H1 (cell line): ENCODE measurements around the gene CNTROB. TPM values are rescaled to one million over a fixed set of nuclear protein-coding genes. Genes with fewer than 3 reads are reported as not detected.

Experiments used
- CTCF ChIA-PET: fragments of 300-600 bp; sonication (Branson Sonifier 250); formaldehyde crosslinking; loops from one replicate; lab custom pipeline; 2021; ENCODE audit not compliant: partially characterized antibody; lab: Charles Lee
- POLR2A ChIA-PET: fragments of 300-600 bp; sonication (Branson Sonifier 250); formaldehyde crosslinking; loops from one replicate; lab custom pipeline; 2021; ENCODE audit warnings: inconsistent platforms; ENCODE audit not compliant: partially characterized antibody; lab: Charles Lee
- DNase-seq, 2 experiments: peaks; one replicate each; pipeline versions ENCODE4 v3.0.0 to v3.0.0-alpha.2; 2010 to 2022; ENCODE audit warnings: low spot score in 2 of 2, low read depth in 1 of 2, mixed read lengths in 1 of 2
- FAIRE-seq: peaks from 2 replicates; lab custom pipeline; 2011; peaks lifted over from hg19 to GRCh38; lab: Jason Lieb, UNC
- H2AFZ ChIP-seq: 2 replicates; pipeline ENCODE4 v1.8.1; 2012; ENCODE audit warnings: low read length, inconsistent platforms
- H2AK5ac ChIP-seq: 2 replicates; pipeline ENCODE4 v1.6.1; 2013; ENCODE audit warnings: low read depth, low read length
- H2BK120ac ChIP-seq: replicated peaks from 2 replicates; pipeline ENCODE3; 2013; ENCODE audit warnings: low read depth, low read length, inconsistent platforms
- H2BK12ac ChIP-seq: 2 replicates; pipeline ENCODE4 v1.6.1; 2013; ENCODE audit warnings: low read depth, low read length
- H2BK15ac ChIP-seq: 2 replicates; pipeline ENCODE4 v1.6.1; 2013; ENCODE audit warnings: low read length
- H2BK20ac ChIP-seq: 2 replicates; pipeline ENCODE4 v1.6.1; 2013; ENCODE audit warnings: low read length
- H2BK5ac ChIP-seq: 2 replicates; pipeline ENCODE4 v1.6.1; 2013; ENCODE audit warnings: low read depth, low read length
- H3K14ac ChIP-seq: 2 replicates; pipeline ENCODE4 v1.6.1; 2013; ENCODE audit warnings: inconsistent platforms; ENCODE audit not compliant: insufficient read length
- H3K18ac ChIP-seq: 2 replicates; pipeline ENCODE4 v1.6.1; 2013; ENCODE audit warnings: low read length; ENCODE audit errors: extremely low read depth
- H3K23ac ChIP-seq: 2 replicates; pipeline ENCODE4 v1.6.1; 2013; ENCODE audit warnings: inconsistent platforms; ENCODE audit not compliant: insufficient read length
- H3K23me2 ChIP-seq: 2 replicates; pipeline ENCODE4 v1.6.1; 2013; ENCODE audit warnings: low read depth, low read length
- H3K27ac ChIP-seq: 2 replicates; pipeline ENCODE4 v1.6.1; 2011; ENCODE audit warnings: low read depth, low read length, inconsistent platforms
- H3K27me3 ChIP-seq, 4 experiments: replicated peaks in 1 of 4; 1 replicate in 1 of 4; 2 replicates in 3 of 4; pipeline versions ENCODE4 v1.6.1 to v1.8.1; 2011 to 2013; ENCODE audit warnings: low read length in 3 of 4, mild to moderate bottlenecking in 3 of 4, inconsistent platforms in 2 of 4, mixed read lengths in 2 of 4, moderate library complexity in 1 of 4; ENCODE audit not compliant: control insufficient read depth in 3 of 4, insufficient read depth in 3 of 4; ENCODE audit errors: extremely low read depth in 1 of 4
- H3K36me3 ChIP-seq, 4 experiments: 2 replicates each; pipeline versions ENCODE4 v1.6.1 to v1.8.1; 2011 to 2013; ENCODE audit warnings: mild to moderate bottlenecking in 4 of 4, low read length in 3 of 4, moderate library complexity in 2 of 4, control low read depth in 1 of 4, inconsistent platforms in 1 of 4; ENCODE audit not compliant: insufficient read depth in 4 of 4, control insufficient read depth in 2 of 4
- H3K4ac ChIP-seq: replicated peaks from 2 replicates; pipeline ENCODE3; 2013; ENCODE audit warnings: low read length, low read depth, mixed read lengths, inconsistent platforms; ENCODE audit not compliant: insufficient read length
- H3K4me1 ChIP-seq, 4 experiments: replicated peaks in 1 of 4; 1 replicate in 1 of 4; 2 replicates in 3 of 4; pipeline versions ENCODE4 v1.6.1 to v1.8.1; 2011 to 2013; ENCODE audit warnings: low read length in 3 of 4, inconsistent platforms in 2 of 4, mixed read lengths in 1 of 4; ENCODE audit not compliant: insufficient read depth in 4 of 4, control insufficient read depth in 3 of 4
- H3K4me2 ChIP-seq, 2 experiments: 2 replicates each; pipeline versions ENCODE4 v1.6.1 to v1.8.1; 2011 to 2013; ENCODE audit warnings: low read depth in 2 of 2, low read length in 2 of 2, control low read depth in 1 of 2, inconsistent platforms in 1 of 2, mild to moderate bottlenecking in 1 of 2; ENCODE audit not compliant: insufficient read depth in 1 of 2
- H3K4me3 ChIP-seq, 4 experiments: fragments of 200-600, 300-600 bp in 1 of 4; sonication (generic), shearing (Covaris generic), sonication (Bioruptor Twin) in 1 of 4; 2 replicates each; pipeline versions ENCODE4 v1.5.1 to v1.8.1; 2011 to 2016; ENCODE audit warnings: low read length in 4 of 4, low read depth in 3 of 4, control low read depth in 2 of 4, inconsistent platforms in 2 of 4, mild to moderate bottlenecking in 2 of 4, mixed read lengths in 1 of 4, moderate library complexity in 1 of 4; ENCODE audit not compliant: insufficient read depth in 2 of 4; ENCODE audit errors: extremely low read depth in 1 of 4
- H3K56ac ChIP-seq: replicated peaks from 2 replicates; pipeline ENCODE3; 2013; ENCODE audit warnings: low read depth, mild to moderate bottlenecking, mixed read lengths, low read length, inconsistent platforms; ENCODE audit not compliant: insufficient read length
- H3K79me1 ChIP-seq: 2 replicates; pipeline ENCODE4 v1.6.1; 2013; ENCODE audit warnings: low read depth, low read length, control low read depth
- H3K79me2 ChIP-seq, 2 experiments: 2 replicates each; pipeline versions ENCODE4 v1.6.1 to v1.8.1; 2012 to 2013; ENCODE audit warnings: low read length in 2 of 2, mild to moderate bottlenecking in 2 of 2, inconsistent platforms in 1 of 2; ENCODE audit not compliant: insufficient read depth in 2 of 2, control insufficient read depth in 1 of 2
- H3K9ac ChIP-seq, 4 experiments: replicated peaks in 1 of 4; 1 replicate in 1 of 4; 2 replicates in 3 of 4; pipeline versions ENCODE4 v1.6.1 to v1.8.1; 2011 to 2013; ENCODE audit warnings: low read depth in 3 of 4, low read length in 3 of 4, control low read depth in 2 of 4, mild to moderate bottlenecking in 2 of 4, moderate library complexity in 2 of 4, inconsistent platforms in 1 of 4; ENCODE audit errors: extremely low read depth in 1 of 4
- H3K9me3 ChIP-seq, 2 experiments: 2 replicates each; pipeline versions ENCODE4 v1.6.1 to v1.8.1; 2012 to 2013; ENCODE audit warnings: mild to moderate bottlenecking in 2 of 2, moderate library complexity in 2 of 2, control low read depth in 1 of 2, inconsistent platforms in 1 of 2, low read depth in 1 of 2, low read length in 1 of 2, mixed read lengths in 1 of 2; ENCODE audit not compliant: insufficient read depth in 2 of 2
- H4K20me1 ChIP-seq, 2 experiments: replicated peaks in 1 of 2; 2 replicates each; pipeline versions ENCODE3 to v1.8.1; 2011 to 2013; ENCODE audit warnings: inconsistent platforms in 2 of 2, low read length in 2 of 2, mild to moderate bottlenecking in 1 of 2; ENCODE audit not compliant: insufficient read depth in 2 of 2, control insufficient read depth in 1 of 2
- H4K5ac ChIP-seq: 2 replicates; pipeline ENCODE4 v1.6.1; 2013; ENCODE audit warnings: low read length, low read depth, mixed read lengths, inconsistent platforms; ENCODE audit not compliant: insufficient read length
- H4K8ac ChIP-seq: 2 replicates; pipeline ENCODE4 v1.8.0; 2013; ENCODE audit warnings: mild to moderate bottlenecking, moderate library complexity, low read length, inconsistent platforms; ENCODE audit not compliant: insufficient read depth; ENCODE audit errors: extremely low read depth
- H4K91ac ChIP-seq: replicated peaks from 2 replicates; pipeline ENCODE3; 2013; ENCODE audit warnings: low read length, mixed read lengths, inconsistent platforms; ENCODE audit not compliant: insufficient read length
- ASH2L ChIP-seq: fragments of 200-600, 300-600 bp; sonication (generic); IDR thresholded peaks from one replicate; pipeline ENCODE4 v1.7.1; 2017; ENCODE audit warnings: low read length
- CBX5 ChIP-seq: fragments of 300-800, 300-1000 bp; sonication (generic); IDR thresholded peaks from 2 replicates; pipeline ENCODE4 v1.7.1; 2016; ENCODE audit warnings: antibody characterized with exemption, low read length, low read depth
- CEBPB ChIP-seq: IDR thresholded peaks from 2 replicates; pipeline ENCODE4 v1.6.1; 2012; ENCODE audit warnings: low read depth, low read length
- EP300 ChIP-seq, 2 experiments: IDR thresholded peaks; 1 replicate in 1 of 2; 2 replicates in 1 of 2; pipeline ENCODE4 v1.6.1; 2011 to 2012; ENCODE audit warnings: low read depth in 2 of 2, low read length in 2 of 2, mild to moderate bottlenecking in 2 of 2, borderline replicate concordance in 1 of 2, inconsistent platforms in 1 of 2, moderate library complexity in 1 of 2
- EZH2 ChIP-seq: fragments of 200-600 bp; sonication (generic); IDR thresholded peaks from 2 replicates; pipeline ENCODE4 v1.7.1; 2012; ENCODE audit warnings: low read depth, mild to moderate bottlenecking, moderate library complexity, low read length, inconsistent platforms; ENCODE audit not compliant: severe bottlenecking
- GABPA ChIP-seq: IDR thresholded peaks from 2 replicates; pipeline ENCODE4 v1.6.1; 2011; ENCODE audit warnings: mild to moderate bottlenecking, low read length, moderate library complexity, borderline replicate concordance; ENCODE audit not compliant: insufficient read depth
- PHF8 ChIP-seq: fragments of 200-600 bp; sonication (generic); conservative IDR thresholded peaks from 2 replicates; pipeline ENCODE4 v1.7.1; 2012; ENCODE audit warnings: low read depth, mild to moderate bottlenecking, inconsistent platforms, low read length, moderate library complexity
- POLR2A ChIP-seq, 2 experiments: IDR thresholded peaks; 1 replicate in 1 of 2; 2 replicates in 1 of 2; pipeline ENCODE4 v1.6.1; 2011; ENCODE audit warnings: low read depth in 2 of 2, low read length in 2 of 2, mild to moderate bottlenecking in 2 of 2; ENCODE audit errors: control extremely low read depth in 1 of 2
- POLR2AphosphoS5 ChIP-seq: IDR thresholded peaks from 2 replicates; pipeline ENCODE4 v1.6.1; 2011; ENCODE audit warnings: low read depth, low read length
- SIX5 ChIP-seq: IDR thresholded peaks from 2 replicates; pipeline ENCODE4 v1.6.1; 2011; ENCODE audit warnings: mild to moderate bottlenecking, low read depth, low read length
- SP1 ChIP-seq: IDR thresholded peaks from 2 replicates; pipeline ENCODE4 v1.6.1; 2011; ENCODE audit warnings: low read depth, low read length
- SUZ12 ChIP-seq: fragments of 200-600 bp; sonication (generic); IDR thresholded peaks from 2 replicates; pipeline ENCODE4 v1.6.1; 2012; ENCODE audit warnings: mild to moderate bottlenecking, inconsistent platforms, low read length, moderate library complexity, mixed read lengths
- TAF7 ChIP-seq: optimal IDR thresholded peaks from 2 replicates; pipeline ENCODE3; 2011; ENCODE audit warnings: low read depth, mild to moderate bottlenecking, inconsistent platforms, low read length, moderate library complexity, borderline replicate concordance
- YY1 ChIP-seq: IDR thresholded peaks from 2 replicates; pipeline ENCODE4 v1.6.1; 2011; ENCODE audit warnings: low read depth, mild to moderate bottlenecking, low read length
- polyA plus RNA-seq, 7 experiments: library from polyadenylated mRNA; depleted of rRNA in 3 of 7; stranded (reverse) in 5 of 7; unstranded in 2 of 7; fragments of >200 nt in 5 of 7; fragments of 200-250 nt in 2 of 7; gene quantifications; 1 replicate in 5 of 7; 2 replicates in 1 of 7; 4 replicates in 1 of 7; pipeline versions ENCODE4 v1.2.1 to v1.2.3, GENCODE V29; 2011 to 2013; ENCODE audit warnings: missing spikeins in 2 of 7, mixed read lengths in 2 of 7
- total RNA-seq: library from RNA; stranded (reverse); fragmentation: NEBNext Ultra II Directional; extraction: Animal tissue kit (Norgen Biotek cat#: 25700); gene quantifications from 2 replicates; pipeline ENCODE4 v1.2.1, GENCODE V29; 2021
- TF ChIP-seq, protein P1 (sequence below): IDR thresholded peaks from 2 replicates; pipeline ENCODE4 v1.6.1; 2012; ENCODE audit warnings: inconsistent platforms

The CNTROB gene
- total and polyA plus RNA-seq, 2 of the 8 experiments (the other 6 are each of a cell fraction or from before 2014, with no cell fraction given), result 20.5 to 31.9 TPM

DNA sequence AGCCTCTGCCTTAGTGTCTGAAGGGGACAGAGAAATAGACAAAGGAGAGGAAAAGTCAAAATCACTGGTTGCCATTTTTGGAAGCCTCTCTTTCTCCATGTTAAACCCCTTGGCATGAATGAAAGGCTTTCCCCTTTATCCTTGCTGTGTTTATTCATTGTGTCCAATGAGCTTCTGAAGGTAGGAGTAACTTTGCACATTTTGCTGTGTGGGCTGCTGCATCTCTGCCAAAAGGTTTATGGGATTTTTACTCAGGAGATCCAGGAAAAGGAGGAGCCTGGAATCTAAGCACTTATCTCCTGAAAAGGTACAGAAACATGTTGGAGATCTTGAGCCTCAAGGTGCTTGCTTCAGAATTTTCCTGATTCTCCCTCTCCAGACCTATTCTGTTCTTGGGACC, 3.9 kb downstream of the CNTROB start:
- H3K9me3 ChIP-seq, result no peaks in the 10 kb centered on the region
- peaks cover 0 to 1% of the 10 kb centered on the region in 2 experiments for H4K20me1 ChIP-seq
- no peak overlapping the region for H3K23ac ChIP-seq
- ChIA-PET POLR2A (no interaction called here), CTCF (interaction anchor here (0.8 to 5.7 kb wide), 5 partner anchors 35 to 121 kb away, joined by 3 to 33 read pairs (median 5); no protein-coding TSS in a partner anchor)
- no peak overlapping the region for H3K56ac ChIP-seq
- no peak overlapping the region for H2BK12ac ChIP-seq
- peaks cover 0 to 3% (median under 1%) of the 10 kb centered on the region in 4 experiments; a peak in 3 of 7 replicates for H3K4me1 ChIP-seq
- H2BK5ac ChIP-seq, result no peak overlapping the region
- H3K36me3 ChIP-seq, result peaks cover 8 to 40% (median 18%) of the 10 kb centered on the region in 4 experiments; a peak in 7 of 8 replicates
- H3K79me1 ChIP-seq, result no peaks in the 10 kb centered on the region
- TF ChIP-seq POLR2A (IDR thresholded peaks at IDR 0.05; ENCODE audit: control extremely low read depth in 1 of 2, low read depth in 2 of 2, low read length in 2 of 2), result no peak
- no peak for TF ChIP-seq YY1
- TF ChIP-seq SUZ12, result no peak
- TF ChIP-seq EZH2, result no peak
- TF ChIP-seq CEBPB, result no peak
- no peak for TF ChIP-seq CBX5
- TF ChIP-seq SP1, result no peak
- TF ChIP-seq ASH2L, result no peak
- no peak for TF ChIP-seq SIX5
- TF ChIP-seq POLR2AphosphoS5, result no peak
- TF ChIP-seq, protein P1, sequence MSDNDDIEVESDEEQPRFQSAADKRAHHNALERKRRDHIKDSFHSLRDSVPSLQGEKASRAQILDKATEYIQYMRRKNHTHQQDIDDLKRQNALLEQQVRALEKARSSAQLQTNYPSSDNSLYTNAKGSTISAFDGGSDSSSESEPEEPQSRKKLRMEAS, result no peak
- no peak for TF ChIP-seq GABPA
- no peak for TF ChIP-seq TAF7
- TF ChIP-seq EP300 (IDR thresholded peaks at IDR 0.05; ENCODE audit: borderline replicate concordance in 1 of 2, low read depth in 2 of 2, low read length in 2 of 2), result no peak
- no peak for TF ChIP-seq PHF8
- H2BK15ac ChIP-seq, result no peak overlapping the region
- no peak for DNase-seq
- peaks cover 11% of the 10 kb centered on the region for H3K23me2 ChIP-seq
- H3K4me2 ChIP-seq, result no peak overlapping the region
- no peak overlapping the region for H4K91ac ChIP-seq
- no peak for FAIRE-seq
- no peak overlapping the region for H2BK20ac ChIP-seq
- no peak overlapping the region for H3K27ac ChIP-seq
- no peak overlapping the region for H3K9ac ChIP-seq
- H2BK120ac ChIP-seq, result no peak overlapping the region
- H2AK5ac ChIP-seq, result no peak overlapping the region
- H3K4ac ChIP-seq, result no peak overlapping the region
- H3K4me3 ChIP-seq, result no peak overlapping the region
- peaks cover 0 to 1% (median 0%) of the 10 kb centered on the region in 4 experiments; a peak in 1 of 7 replicates for H3K27me3 ChIP-seq
- no peak overlapping the region for H2AFZ ChIP-seq
- H4K8ac ChIP-seq, result no peak overlapping the region
- H4K5ac ChIP-seq, result no peak overlapping the region
- H3K14ac ChIP-seq, result no peak overlapping the region
- H3K79me2 ChIP-seq, result 0 out of 4 replicates have a peak, but pooled peaks cover 0 to 4% of the 10 kb centered on the region in 2 experiments
- no peak overlapping the region for H3K18ac ChIP-seq
